DOHH2 (cell line): ENCODE results near the gene AMPH.

Experiments
- EZH2phosphoT487 ChIP-seq: fragments of 200-600 bp; sonication (generic); IDR thresholded peaks from 2 replicates; pipeline ENCODE4 v1.6.1; 2017; ENCODE audit warnings: borderline replicate concordance, mild to moderate bottlenecking, antibody characterized with exemption, low read length, moderate library complexity, mixed read lengths
- TF ChIP-seq, protein P1 (sequence below): fragments of 200-600 bp; sonication (generic); IDR thresholded peaks from one replicate; pipeline ENCODE4 v1.5.1; 2014; ENCODE audit warnings: antibody characterized with exemption, mild to moderate bottlenecking, low read depth, low read length; ENCODE audit not compliant: poor library complexity, severe bottlenecking

DNA sequence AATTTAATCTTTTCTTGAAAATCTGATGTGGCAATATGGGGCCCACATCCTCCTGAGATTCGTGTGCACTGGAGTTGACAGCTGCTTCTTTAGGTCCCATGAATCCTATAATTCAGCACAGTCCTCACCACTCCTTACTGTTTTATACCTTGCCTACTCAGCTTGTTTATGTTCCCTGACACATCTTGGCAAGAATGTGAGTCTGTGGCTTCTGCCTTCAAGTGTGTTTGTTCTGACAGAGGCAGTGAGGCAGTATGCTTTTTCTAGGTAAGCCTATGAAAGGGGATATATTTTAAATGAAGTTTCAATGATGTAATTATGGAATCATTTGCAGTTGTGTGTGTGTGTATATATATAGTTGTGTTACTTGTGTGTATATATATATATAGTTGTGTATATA lies 106.4 kb downstream of the AMPH start:
- TF ChIP-seq, protein P1, sequence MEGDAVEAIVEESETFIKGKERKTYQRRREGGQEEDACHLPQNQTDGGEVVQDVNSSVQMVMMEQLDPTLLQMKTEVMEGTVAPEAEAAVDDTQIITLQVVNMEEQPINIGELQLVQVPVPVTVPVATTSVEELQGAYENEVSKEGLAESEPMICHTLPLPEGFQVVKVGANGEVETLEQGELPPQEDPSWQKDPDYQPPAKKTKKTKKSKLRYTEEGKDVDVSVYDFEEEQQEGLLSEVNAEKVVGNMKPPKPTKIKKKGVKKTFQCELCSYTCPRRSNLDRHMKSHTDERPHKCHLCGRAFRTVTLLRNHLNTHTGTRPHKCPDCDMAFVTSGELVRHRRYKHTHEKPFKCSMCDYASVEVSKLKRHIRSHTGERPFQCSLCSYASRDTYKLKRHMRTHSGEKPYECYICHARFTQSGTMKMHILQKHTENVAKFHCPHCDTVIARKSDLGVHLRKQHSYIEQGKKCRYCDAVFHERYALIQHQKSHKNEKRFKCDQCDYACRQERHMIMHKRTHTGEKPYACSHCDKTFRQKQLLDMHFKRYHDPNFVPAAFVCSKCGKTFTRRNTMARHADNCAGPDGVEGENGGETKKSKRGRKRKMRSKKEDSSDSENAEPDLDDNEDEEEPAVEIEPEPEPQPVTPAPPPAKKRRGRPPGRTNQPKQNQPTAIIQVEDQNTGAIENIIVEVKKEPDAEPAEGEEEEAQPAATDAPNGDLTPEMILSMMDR = no peak
- no peak for TF ChIP-seq EZH2phosphoT487
